ENCODE results near the gene FANCI.

DNA sequence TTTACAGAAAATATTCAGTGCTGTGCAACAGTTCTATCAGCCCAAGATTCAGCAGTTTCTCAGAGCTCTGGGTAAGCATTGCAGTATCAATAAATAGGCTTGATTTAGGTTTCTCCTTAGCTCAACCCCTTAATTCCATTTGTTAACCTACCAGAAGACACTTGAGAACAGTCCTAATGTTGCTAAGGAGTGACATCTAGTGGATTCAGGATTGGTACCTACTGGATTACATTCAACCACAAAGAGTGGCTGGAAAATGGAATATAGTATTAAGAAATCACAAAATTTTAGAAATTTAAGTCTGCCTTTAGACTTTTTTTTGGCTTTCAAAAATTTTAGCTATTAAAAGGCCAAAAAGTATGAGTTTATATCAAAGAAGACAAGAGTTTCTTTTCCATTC, 56.1 kb downstream of the FANCI start:
- no peak for TF ChIP-seq CEBPB (IDR thresholded peaks at IDR 0.05; ENCODE audit: low read depth)
- TF ChIP-seq POLR2AphosphoS5 (IDR thresholded peaks at IDR 0.05; ENCODE audit: low read depth, low read length), result no peak
- TF ChIP-seq, protein P1, sequence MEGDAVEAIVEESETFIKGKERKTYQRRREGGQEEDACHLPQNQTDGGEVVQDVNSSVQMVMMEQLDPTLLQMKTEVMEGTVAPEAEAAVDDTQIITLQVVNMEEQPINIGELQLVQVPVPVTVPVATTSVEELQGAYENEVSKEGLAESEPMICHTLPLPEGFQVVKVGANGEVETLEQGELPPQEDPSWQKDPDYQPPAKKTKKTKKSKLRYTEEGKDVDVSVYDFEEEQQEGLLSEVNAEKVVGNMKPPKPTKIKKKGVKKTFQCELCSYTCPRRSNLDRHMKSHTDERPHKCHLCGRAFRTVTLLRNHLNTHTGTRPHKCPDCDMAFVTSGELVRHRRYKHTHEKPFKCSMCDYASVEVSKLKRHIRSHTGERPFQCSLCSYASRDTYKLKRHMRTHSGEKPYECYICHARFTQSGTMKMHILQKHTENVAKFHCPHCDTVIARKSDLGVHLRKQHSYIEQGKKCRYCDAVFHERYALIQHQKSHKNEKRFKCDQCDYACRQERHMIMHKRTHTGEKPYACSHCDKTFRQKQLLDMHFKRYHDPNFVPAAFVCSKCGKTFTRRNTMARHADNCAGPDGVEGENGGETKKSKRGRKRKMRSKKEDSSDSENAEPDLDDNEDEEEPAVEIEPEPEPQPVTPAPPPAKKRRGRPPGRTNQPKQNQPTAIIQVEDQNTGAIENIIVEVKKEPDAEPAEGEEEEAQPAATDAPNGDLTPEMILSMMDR (IDR thresholded peaks at IDR 0.05 in 2 of 3, conservative IDR thresholded peaks at IDR 0.05 in 1 of 3; ENCODE audit: borderline replicate concordance in 1 of 3, insufficient read depth in 1 of 3, low read depth in 2 of 3, low read length in 2 of 3), result peak in 2 of 3 experiments; percentile 24 to 43; a peak in 2 of 6 replicates
- no peak for TF ChIP-seq ZFX (IDR thresholded peaks at IDR 0.05)
- no peak for TF ChIP-seq SIN3A (IDR thresholded peaks at IDR 0.05; ENCODE audit: low read depth)
- no peak for TF ChIP-seq SP1 (IDR thresholded peaks at IDR 0.05; ENCODE audit: low read depth)
- TF ChIP-seq YY1 (IDR thresholded peaks at IDR 0.05; ENCODE audit: extremely low read depth, insufficient replicate concordance, low read depth, low read length), result no peak
- TF ChIP-seq EZH2 (IDR thresholded peaks at IDR 0.05), result no peak
- TF ChIP-seq POLR2A (IDR thresholded peaks at IDR 0.05; ENCODE audit: borderline replicate concordance, extremely low read depth, insufficient read depth, insufficient read length), result no peak
- TF ChIP-seq ZBTB33 (IDR thresholded peaks at IDR 0.05; ENCODE audit: extremely low read depth, insufficient replicate concordance, low read length), result no peak
- no peak for TF ChIP-seq EGR1 (IDR thresholded peaks at IDR 0.05; ENCODE audit: low read depth)
